ENCODE measurements around the gene PROK1.
"Not testable (repeated sequence)": the region's sequence is repeated elsewhere in the genome, so short reads cannot be mapped to it uniquely, and the experiment has no call there.

PROK1 gene, protein sequence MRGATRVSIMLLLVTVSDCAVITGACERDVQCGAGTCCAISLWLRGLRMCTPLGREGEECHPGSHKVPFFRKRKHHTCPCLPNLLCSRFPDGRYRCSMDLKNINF

DNA sequence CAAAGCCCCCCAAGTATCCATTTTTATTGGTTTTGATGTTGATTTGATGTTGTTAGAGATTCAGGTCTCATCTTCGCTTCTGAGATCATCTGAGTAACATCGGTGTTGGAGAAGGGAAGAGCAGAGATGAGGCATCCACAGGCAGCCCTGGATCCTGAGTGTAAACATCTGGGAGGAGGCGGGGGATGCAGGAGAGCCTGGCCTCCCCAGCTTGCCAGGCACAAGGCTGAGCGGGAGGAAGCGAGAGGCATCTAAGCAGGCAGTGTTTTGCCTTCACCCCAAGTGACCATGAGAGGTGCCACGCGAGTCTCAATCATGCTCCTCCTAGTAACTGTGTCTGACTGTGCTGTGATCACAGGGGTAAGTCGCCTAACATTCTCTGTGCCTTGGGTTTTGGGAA lies at the start of gene PROK1:
Gene PROK1, plus strand, starts transcription at position 221 of the 400 bp plus-strand sequence. Its CDS starts 68 bp downstream, at position 289.
- no peak for DNase-seq

DNA sequence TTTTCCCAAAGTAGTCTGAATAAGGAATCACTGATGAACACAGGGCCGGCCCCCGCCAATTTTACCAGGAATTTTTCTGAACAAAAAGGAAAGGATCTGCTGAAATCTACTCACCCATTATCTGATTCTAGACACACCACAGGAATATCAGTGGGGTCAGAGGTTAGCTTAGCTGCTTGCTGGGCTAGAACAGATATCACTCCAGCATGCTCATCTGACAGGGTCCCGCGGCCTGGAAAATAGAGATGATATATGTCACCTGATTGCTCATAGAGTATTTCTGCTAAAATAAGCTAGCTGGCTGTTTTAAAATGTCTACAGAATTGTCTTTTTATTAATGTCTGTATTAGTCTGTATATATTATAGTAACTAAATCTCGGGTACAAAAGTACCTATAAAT lies 47.1 kb upstream of the PROK1 start:
- DNase-seq = no peak

DNA sequence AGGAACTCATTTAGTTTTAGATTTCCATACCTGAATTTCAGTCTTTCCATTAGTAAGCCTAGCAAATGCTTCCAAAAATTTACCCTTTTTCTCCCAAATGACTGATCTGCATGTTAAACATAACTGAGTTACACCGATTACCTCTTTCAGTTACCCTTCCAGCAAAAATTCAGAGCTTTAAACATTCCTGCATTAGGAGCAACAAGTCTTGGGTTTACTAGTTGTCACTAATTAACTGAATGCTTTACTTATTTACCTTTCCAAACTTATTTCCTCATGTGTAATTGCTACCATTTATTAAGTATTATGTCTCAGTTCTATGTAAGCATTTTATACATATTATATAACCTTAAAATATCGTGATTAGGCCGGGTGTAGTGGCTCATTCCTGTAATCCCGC lies 46.5 kb upstream of the PROK1 start:
- DNase-seq = no peak

DNA sequence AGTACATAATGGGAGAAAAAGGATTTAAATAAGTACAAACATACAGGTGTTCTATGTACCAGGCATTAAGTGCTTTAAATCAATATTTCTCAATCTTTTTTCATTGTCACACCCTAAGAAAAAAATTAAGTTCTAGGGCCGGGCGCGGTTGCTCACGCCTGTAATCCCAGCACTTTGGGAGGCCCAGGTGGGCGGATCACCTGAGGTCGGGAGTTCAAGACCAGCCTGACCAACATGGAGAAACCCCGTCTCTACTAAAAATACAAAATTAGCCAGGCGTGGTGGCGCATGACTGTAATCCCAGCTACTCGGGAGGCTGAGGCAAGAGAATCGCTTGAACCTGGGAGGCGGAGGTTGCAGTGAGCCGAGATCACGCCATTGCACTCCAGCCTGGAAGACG lies 44.5 kb upstream of the PROK1 start:
- DNase-seq = not testable (repeated sequence)

DNA sequence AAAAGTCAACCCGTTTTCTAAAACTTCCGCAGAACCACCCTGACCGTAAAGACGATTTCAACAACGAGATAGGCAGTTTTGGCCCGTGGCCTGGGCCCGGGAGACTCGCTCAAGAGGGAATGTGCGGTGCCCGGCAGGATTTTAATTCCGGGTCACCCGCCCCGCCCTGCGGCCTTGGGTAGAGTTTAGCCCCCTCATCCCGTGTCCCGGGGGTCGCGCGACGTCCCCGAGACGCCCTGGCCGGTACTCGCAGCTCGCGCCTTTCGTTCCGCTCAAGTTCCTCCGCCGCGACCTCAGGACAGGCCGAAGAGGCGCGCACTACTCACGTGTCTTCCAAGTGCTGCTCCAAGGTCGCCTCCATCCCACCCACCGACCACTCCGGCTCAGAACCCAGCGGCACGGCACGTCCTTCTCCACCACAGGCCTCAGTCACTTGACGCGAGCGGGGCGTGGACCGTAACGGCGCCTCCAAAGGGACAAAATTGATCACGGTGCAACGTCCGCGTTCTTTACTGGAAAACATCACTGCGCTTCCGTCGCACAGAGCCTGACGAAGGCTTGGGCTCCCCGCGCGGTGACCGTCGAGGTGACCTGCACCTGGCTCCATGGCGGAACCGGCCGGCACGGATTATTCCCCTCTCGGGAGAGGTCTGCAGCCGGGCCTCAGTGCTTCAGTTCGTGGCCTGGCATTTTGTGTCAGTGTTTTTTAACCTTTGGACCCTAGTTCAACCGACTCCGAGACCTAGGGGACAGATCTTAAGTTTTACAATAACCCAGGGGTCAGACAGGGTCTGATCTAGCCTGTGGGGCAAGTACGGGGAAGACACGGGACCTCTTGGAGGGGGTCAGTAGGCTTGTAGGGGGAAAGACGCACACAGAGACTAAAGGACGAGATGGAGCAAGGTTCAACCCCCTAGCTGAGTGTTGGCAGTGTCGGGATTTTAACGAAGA lies 43.4 kb upstream of the PROK1 start, which contains the start of gene LAMTOR5:
Gene LAMTOR5, minus strand, starts transcription at position 435 of the 951 bp plus-strand sequence. Its CDS starts 74 bp downstream, at position 361.
- DNase-seq = peak; percentile 90

DNA sequence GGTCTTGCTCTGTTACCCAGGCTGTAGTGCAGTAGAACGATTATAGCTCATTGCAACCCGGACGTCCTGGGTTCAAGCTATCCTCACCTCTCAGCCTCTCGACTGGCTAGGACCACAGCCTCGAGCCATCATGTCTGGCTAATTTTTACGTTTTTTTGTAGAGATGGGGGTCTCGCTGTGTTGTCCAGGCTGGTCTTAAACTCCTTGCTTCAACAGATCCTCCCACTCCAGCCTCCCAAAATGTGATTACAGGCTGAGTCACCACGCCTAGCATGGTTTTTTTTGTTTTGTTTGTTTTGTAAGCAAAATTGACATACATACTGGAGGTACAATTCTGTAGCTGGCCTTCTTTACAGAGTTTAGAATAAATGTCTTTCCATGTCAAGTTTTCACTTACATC lies 42.5 kb upstream of the PROK1 start:
- DNase-seq = no peak

DNA sequence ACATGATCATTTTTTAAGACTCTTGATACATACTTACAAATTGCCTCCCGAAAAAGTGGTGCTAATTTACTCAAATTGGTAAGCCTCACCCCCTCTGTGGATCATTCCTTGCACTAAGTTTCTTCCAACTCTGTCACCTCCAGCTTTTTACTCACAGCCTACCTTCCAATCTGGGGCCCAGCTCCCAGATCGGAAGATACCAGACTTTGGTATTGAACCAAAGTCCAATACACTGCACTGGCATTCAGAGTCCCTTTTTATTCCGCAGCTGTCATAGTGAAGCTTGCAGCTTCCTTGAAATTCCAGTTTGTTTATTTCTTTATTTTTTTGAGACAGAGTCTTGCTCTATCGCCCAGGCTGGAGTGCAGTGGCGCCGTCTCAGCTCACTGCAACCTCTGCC lies 41.6 kb upstream of the PROK1 start:
- no peak for DNase-seq

DNA sequence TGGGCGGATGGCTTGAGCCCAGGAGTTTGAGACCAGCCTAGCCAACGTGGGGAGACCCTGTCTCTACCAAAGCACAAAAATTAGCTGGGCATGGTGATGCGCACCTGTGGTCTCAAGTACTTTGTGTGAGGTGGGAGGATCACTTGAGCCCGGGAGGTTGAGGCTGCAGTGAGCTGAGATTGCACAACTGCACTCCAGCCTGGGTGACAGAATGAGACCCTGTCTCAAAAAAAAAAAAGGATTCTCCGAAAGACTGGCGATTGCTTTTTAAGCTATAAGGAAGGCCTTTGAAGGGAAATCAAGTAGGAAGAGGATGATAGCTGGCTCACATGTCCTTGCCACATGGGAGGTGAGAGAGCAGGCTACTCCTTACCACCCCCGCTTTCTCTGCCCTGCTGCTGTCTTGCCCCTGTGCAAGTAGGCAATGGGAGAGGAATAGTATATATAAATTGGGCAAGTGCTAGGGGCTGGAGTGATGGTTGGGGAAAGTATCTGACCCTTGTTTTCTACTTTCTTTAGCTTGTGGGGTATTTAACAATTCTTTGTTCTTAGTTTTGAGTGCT lies 39.7 kb upstream of the PROK1 start:
- DNase-seq = no peak

DNA sequence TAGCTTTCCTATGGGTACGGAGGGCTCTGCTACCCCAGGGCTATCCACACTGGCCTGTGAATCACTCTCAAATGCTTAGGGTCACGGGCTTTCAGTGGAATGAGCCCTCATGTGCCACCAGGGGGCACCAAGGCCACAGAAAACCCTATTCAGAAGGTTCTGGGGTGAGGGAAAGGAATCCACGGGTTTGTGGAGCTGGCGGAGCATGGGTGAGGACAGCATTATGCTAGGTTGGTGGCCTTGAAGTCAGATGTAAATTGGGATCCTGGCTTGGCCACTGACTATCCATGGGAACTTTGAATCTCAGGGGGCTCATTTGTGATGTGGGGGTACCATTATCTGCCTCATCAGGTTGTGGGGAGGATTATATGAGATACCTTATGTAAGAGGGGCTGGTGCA lies 38.4 kb upstream of the PROK1 start:
- DNase-seq = peak; percentile 70

DNA sequence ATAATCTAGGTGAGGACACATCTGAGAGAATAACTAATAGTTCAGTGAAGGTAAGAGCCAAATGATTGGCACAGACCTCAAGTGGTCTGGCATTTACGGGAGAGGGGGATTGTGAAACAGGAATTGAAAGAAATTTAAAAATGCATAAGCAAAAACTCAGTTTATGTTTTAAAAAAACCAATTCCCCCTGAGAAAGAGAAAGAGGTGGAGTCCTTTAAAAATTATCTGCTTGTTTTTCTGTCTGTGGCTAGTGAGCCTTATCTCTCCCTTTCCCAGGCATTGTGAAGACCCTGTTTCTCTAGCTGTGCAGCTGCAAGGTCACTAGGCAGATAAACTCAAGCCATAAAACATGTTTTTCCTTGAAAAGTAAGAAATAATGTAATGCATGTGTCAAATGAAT lies 37.9 kb upstream of the PROK1 start:
- DNase-seq = not testable (repeated sequence)

DNA sequence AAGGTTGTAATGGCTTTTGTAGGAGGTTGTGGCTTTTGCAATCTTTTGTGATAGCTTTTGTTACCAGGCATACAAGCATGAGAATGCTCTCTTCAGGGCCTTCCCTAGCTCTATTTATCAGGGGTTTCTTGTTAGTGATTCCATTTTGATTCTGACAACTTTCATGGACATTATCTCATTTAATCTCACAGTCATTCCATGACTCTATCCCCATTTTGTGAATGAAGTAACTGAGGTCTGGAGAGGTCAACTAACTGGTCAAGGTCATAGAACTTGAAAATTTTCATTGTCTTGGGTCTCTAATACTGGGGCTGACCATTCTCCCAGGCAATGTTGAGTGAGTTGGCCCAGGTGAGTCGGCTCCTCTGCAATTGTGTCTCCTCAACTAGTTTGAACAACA lies 32.2 kb upstream of the PROK1 start:
- no peak for DNase-seq

DNA sequence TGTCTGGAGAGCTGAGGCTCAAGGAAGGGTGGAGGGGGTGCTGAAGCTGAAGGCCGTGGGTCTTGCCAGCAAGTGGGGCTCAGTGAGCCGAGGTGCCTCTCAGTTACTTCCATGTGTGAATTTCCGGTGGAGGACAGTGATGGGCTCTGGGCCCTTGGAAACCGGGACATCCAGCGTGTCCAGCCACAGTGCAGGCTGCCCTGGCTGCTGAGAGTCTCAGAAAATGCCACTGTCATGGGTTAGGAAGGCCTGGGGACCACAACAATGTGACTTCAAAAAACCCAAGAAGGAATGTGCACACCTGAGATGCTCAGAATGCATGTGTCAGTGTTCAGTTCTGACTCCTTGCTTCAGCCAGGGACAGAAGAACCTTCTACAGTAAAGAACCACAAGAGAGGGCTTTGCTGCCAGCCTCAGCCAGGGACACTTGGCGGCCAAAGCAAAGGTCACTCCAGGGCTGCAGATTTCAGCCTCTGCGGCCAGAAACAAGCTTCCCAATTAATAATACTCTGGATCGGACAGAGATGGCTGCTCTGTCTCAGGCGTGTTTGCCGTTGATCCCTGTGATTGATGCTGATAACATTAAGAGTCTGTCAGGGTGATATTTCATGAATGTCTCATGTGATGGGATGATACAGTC lies 30.8 kb upstream of the PROK1 start:
- DNase-seq = no peak

DNA sequence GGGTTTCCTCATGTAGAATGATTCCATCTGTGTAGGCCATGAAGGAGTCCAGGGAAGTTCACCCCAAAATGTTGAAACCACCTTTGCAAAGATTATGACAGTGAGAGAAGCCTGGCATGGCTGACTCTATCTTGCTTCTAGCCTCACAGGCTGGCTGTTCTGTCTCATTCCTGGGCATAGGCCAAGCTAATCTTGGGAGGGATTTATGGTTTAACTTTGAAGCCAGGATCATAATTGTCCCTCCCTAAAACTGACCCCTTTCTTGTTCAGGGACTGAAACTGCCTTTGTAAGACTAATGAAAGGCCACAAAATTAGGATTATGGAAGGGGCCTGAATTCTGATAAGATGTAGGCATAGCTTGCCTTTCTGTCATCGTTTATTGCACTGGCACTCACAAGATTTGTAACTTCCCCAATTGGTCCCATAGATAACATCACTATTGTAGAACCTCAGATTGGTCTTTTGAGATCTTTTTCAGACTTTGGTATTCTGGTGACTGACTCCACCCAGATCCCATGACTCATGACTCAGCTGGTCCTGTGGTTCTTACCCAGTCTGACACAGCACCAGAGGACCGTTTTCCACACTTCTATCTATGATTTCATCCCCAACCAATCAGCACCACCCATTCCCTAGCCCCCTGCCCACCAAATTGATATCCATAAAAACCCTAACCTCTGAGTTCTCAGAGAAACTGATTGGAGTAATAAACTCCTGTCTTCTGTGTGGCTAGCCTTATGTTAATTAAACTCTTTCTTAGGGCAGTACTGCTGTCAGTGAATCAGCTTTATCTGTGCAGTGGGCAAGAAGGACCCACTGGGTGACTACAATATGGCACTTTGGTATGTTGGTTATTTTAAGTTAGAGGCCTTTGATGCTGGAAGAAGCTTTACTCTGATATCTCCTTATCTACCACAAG lies 29.8 kb upstream of the PROK1 start:
- DNase-seq = peak; percentile 39

DNA sequence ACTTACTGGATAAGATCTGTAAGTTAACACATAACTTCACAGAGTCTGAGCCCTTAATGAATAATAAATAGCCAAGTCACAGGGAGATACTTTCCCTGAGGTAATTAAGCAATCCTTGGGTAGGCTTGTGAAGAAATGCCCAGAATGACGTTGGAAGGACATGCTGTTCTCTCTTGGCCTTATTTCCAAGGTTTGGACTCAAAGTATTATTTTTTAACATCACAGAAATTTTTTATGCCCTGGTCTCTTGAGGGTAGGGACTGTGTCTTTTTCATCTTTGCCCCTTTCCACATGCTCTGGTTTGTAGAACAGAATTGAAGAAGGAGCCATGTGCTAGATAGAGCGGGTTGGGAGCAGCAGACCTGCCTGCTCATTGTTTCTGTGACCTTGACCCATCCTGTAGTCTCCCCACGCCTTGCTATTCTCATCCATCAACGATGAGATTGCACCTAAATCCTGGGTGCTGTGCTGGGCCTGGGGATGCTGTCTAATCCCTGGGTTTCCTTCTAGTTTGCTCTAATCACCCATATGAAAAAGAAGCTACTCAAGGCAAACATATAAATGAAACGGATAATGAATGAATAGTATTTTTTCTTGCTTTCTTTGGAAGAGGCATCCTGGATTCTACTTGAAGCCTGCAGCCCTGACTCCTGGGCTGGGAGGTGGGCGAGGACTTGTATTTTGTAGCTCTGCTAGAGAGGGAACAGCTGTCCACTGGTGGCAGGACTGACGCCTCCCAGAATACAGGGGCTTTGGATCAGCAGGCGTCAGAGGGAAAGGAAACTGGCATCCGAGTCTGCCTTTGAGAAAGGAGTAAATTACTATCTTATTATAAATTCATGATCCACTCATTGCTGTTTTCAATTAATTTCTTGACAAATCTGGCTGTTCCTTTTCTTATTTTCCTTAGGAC lies 26.0 kb upstream of the PROK1 start:
- no peak for DNase-seq

DNA sequence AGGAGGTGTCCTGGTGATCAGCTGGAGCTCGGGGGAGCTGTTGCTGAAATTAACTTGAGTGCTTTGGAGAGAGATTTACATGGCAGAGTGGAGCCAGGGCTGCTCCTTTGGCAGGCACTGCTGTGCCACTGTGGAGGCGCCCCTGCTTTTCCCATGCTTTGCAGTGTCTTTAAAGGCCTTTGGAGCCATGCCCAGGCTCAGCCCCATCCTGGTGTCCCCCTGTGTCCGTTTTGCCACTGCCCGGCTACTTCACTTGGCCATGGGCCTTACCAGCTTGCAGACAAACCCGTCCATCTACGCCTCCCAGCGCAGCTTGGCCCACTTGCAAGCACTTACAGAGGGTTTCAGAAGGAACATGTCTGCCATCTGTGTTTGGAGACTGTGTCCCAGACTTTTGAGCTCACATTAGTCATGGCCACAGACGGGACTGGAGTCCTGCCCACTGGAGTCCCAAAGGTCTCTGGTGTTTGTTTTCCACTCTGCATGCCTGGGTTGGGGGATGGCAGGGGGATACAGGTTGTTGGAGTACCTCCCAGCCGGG lies 25.3 kb upstream of the PROK1 start:
- DNase-seq = no peak

DNA sequence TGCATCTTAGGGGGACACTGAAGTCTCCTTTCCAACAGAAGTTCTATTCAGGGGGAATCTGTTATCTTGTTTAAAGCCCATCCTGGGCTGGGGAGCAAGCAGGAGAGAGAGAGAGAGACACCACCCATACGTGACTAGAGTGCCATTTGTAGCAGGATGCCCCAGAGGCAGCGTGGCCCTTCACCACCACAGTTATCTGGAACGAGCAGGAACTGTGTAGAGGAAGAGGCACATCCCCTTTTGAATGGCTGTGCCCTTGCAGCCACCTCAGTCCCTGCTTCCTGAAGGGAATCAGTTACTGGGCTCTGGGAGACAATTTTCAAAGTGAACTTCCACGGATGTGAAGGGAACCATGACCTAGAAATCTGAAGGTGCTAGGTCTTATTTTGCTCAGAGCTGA lies 24.1 kb upstream of the PROK1 start:
- DNase-seq = no peak

DNA sequence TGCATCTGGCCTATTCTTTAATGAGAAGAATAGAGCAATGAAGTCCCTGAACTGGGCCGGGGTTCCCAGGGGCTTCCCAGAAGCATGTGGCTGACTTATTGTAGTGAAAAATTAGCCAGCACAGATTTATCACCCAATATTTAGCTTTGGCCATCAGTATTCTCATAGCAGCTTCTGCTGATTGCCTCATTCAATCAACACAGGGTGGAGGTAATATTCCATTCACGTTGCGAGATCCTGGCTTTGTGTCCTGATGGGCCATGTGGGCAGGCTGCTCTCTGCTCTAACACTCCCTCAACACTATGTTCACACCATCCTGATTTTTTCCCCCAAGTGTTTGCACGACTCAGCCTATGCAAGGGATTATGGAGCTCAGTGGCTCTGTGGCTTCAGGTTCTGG lies 22.0 kb upstream of the PROK1 start:
- DNase-seq = no peak

DNA sequence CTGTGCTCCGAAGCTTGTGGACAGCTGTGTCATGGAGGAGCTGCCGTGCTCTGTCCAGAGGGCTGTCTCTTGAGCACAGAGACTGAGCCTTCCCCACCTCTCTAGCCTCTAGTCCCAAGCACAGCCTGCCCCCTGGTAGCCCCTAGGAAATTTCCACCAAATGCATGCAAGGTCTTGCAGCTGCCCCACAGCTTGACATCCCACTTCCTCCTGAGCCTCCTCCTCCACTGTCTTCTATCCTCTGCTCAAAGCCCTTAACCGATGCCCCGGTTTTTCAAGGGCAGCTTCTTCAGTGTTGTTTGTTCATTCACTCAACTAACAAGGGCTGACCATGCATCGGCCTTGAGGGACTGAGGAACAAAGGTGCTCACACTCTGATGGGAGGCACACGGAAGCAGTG lies 20.6 kb upstream of the PROK1 start:
- DNase-seq = no peak

DNA sequence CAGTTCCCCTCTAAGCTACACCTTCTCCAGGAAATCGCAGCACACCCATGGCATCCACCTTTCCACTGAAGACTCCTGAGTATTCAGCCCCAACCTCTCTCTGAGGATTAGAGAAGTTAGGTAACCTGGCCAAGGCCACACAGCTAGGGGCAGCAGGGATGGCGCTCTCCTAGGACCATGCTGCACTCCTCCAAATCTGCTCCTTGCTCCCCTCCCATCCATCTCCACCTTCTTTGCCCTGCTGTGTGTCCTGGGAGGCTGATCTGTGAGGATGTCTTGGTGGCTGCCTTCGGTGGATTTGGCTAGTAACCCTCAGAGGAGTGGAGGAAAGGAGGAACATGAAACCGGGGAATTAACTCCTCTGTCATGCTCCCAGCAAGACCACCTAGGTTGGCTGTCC lies 20.0 kb upstream of the PROK1 start:
- DNase-seq = no peak

DNA sequence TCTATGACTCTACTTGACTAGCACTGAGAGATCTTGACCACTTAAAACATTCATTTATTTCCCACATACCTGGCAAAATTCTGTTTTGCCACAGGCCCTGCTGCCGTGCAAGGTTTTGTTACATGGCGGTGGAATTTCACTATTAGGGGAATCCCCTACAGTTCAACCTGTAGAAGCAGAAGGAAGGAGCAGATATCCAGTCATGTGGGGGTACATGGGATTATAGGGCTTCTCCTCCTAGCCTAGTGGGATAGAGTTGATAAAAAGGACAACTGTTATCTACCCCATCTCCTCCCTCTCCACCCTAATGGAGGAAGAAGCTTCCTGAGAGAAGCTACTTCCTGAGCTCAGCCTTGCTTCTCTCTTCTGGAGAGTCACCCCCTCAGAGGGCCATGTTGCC lies 17.7 kb upstream of the PROK1 start:
- no peak for DNase-seq

DNA sequence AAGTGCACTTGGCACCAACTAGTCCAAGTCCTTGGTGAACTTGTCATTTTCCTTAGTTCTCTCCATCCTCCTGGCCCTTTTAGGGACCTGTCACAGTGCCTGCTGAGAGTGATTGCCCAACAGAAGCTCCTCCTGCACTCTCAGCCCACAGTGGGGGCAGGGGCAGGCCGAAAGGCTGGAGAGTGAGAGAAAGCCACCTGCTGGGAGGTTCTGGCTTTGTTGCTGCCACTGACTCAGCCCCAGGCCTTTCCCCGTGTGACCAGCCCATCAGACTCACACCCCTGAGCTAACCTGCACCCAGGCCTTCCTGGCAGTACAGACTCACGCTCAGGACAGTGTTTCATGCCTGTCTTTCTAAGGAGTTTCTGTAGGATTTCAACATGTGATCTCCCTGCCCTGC lies 17.1 kb upstream of the PROK1 start:
- peak; percentile 34 for DNase-seq

Measured in CD4-positive, alpha-beta T cell treated with Interferon gamma for 1 hour (primary cell).